OCI-LY3 (cell line): ENCODE results near the gene DTD2.

Experiments
- H2AFZ ChIP-seq: fragments of 200-600, 300-600 bp; shearing (Covaris generic); 2 replicates; pipeline ENCODE4 v1.6.0; 2014; ENCODE audit warnings: antibody characterized with exemption, low read depth, low read length
- H3K27ac ChIP-seq: fragments of 200-600, 300-600 bp; sonication (generic); 2 replicates; pipeline ENCODE4 v1.5.1; 2014; ENCODE audit warnings: mild to moderate bottlenecking, low read length, moderate library complexity, mixed read lengths
- H3K27me3 ChIP-seq: fragments of 200-600, 300-600 bp; sonication (generic); 2 replicates; pipeline ENCODE4 v1.6.1; 2014; ENCODE audit warnings: low read depth, low read length, mixed read lengths
- H3K36me3 ChIP-seq: fragments of 200-600, 300-600 bp; sonication (generic); replicated peaks from 2 replicates; pipeline ENCODE3; 2014; ENCODE audit warnings: low read depth, low read length, mixed read lengths
- H3K4me1 ChIP-seq: fragments of 300-600, 200-600 bp; sonication (generic); 2 replicates; pipeline ENCODE4 v1.6.1; 2014; ENCODE audit warnings: low read length, mixed read lengths
- H3K4me2 ChIP-seq: fragments of 200-600, 300-600 bp; sonication (generic); 2 replicates; pipeline ENCODE4 v1.6.1; 2014; ENCODE audit warnings: low read length, mixed read lengths
- H3K4me3 ChIP-seq: fragments of 300-600, 200-600 bp; sonication (generic); 2 replicates; pipeline ENCODE4 v1.5.1; 2014; ENCODE audit warnings: antibody characterized with exemption, mild to moderate bottlenecking, low read length, moderate library complexity
- H3K79me2 ChIP-seq: fragments of 300-600, 200-600 bp; shearing (Covaris generic); 2 replicates; pipeline ENCODE4 v1.6.1; 2014; ENCODE audit warnings: mild to moderate bottlenecking, low read length, mixed read lengths
- H3K9ac ChIP-seq: fragments of 300-600, 200-600 bp; shearing (Covaris generic); 2 replicates; pipeline ENCODE4 v1.6.0; 2014; ENCODE audit warnings: mild to moderate bottlenecking, low read length, moderate library complexity
- H3K9me3 ChIP-seq: fragments of 200-600, 300-600 bp; shearing (Covaris generic); 2 replicates; pipeline ENCODE4 v1.6.1; 2014; ENCODE audit warnings: low read length, mixed read lengths; ENCODE audit not compliant: insufficient read depth
- H4K20me1 ChIP-seq: fragments of 200-600, 300-600 bp; sonication (generic); 2 replicates; pipeline ENCODE4 v1.6.1; 2016; ENCODE audit warnings: low read length, mixed read lengths; ENCODE audit not compliant: insufficient read depth
- CTCF ChIP-seq: fragments of 200-600, 300-600 bp; sonication (generic); IDR thresholded peaks from 2 replicates; pipeline ENCODE4 v1.5.1; 2014; ENCODE audit warnings: antibody characterized with exemption, low read length, low read depth
- EZH2phosphoT487 ChIP-seq: fragments of 200-600 bp; shearing (Covaris generic); IDR thresholded peaks from 2 replicates; pipeline ENCODE4 v1.6.1; 2018; ENCODE audit warnings: antibody characterized with exemption, mixed run types, low read depth

Gene DTD2

GRCh38 chr14:31435276-31435675 is 22.0 kb downstream of the DTD2 start:
- H3K4me2 ChIP-seq, result no peak overlapping the region
- H3K4me3 ChIP-seq, result no peak overlapping the region

GRCh38 chr14:31430634-31431264 is 26.6 kb downstream of the DTD2 start:
- H3K4me3 ChIP-seq, result no peak overlapping the region
- H3K79me2 ChIP-seq, result no peaks in the 10 kb centered on the region
- no peaks in the 10 kb centered on the region for H3K9me3 ChIP-seq
- no peaks in the 10 kb centered on the region for H3K27me3 ChIP-seq
- H3K4me1 ChIP-seq, result no peaks in the 10 kb centered on the region
- H3K36me3 ChIP-seq, result peaks cover 6% of the 10 kb centered on the region
- H3K4me2 ChIP-seq, result no peak overlapping the region
- no peak overlapping the region for H3K27ac ChIP-seq
- TF ChIP-seq EZH2phosphoT487 (no peak), CTCF (no peak)
- H4K20me1 ChIP-seq, result no peaks in the 10 kb centered on the region
- H3K9ac ChIP-seq, result no peak overlapping the region
- H2AFZ ChIP-seq, result no peak overlapping the region

More at GRCh38 chr14:31435276-31435675, 22.0 kb downstream of the DTD2 start:
- Histone ChIP-seq H3K4me1 (no peaks in the 10 kb centered on the region), H4K20me1 (no peaks in the 10 kb centered on the region), H2AFZ (no peak overlapping the region), H3K9ac (no peak overlapping the region), H3K9me3 (no peaks in the 10 kb centered on the region), H3K79me2 (no peaks in the 10 kb centered on the region), H3K27me3 (no peaks in the 10 kb centered on the region), H3K36me3 (peaks cover 19% of the 10 kb centered on the region), H3K27ac (no peak overlapping the region)
- TF ChIP-seq EZH2phosphoT487 (no peak), CTCF (no peak)

- no peak overlapping the region for H3K4me3 ChIP-seq
- no peak overlapping the region for H3K4me2 ChIP-seq
- no peak overlapping the region for H3K9ac ChIP-seq
- H3K9me3 ChIP-seq, result no peaks in the 10 kb centered on the region
- H2AFZ ChIP-seq, result no peak overlapping the region
- H3K36me3 ChIP-seq, result peaks cover 6% of the 10 kb centered on the region
- no peaks in the 10 kb centered on the region for H3K79me2 ChIP-seq
- no peak overlapping the region for H3K27ac ChIP-seq
- no peaks in the 10 kb centered on the region for H4K20me1 ChIP-seq
- no peaks in the 10 kb centered on the region for H3K27me3 ChIP-seq
- H3K4me1 ChIP-seq, result no peaks in the 10 kb centered on the region
- TF ChIP-seq CTCF (no peak), EZH2phosphoT487 (no peak)
Measured at GRCh38 chr14:31429791-31430190, 27.5 kb downstream of the DTD2 start.

- H2AFZ ChIP-seq, result no peak overlapping the region
- no peaks in the 10 kb centered on the region for H3K9me3 ChIP-seq
- no peaks in the 10 kb centered on the region for H4K20me1 ChIP-seq
- no peak overlapping the region for H3K4me3 ChIP-seq
- TF ChIP-seq EZH2phosphoT487, result no peak
- TF ChIP-seq CTCF, result no peak
- H3K27me3 ChIP-seq, result no peaks in the 10 kb centered on the region
- H3K4me2 ChIP-seq, result no peak overlapping the region
- no peaks in the 10 kb centered on the region for H3K4me1 ChIP-seq
- no peak overlapping the region for H3K27ac ChIP-seq
- no peak overlapping the region for H3K9ac ChIP-seq
- no peaks in the 10 kb centered on the region for H3K79me2 ChIP-seq
- peaks cover 6% of the 10 kb centered on the region for H3K36me3 ChIP-seq
Measured at GRCh38 chr14:31428011-31428410, 29.3 kb downstream of the DTD2 start.
